GM18868 (cell line): ENCODE data around the gene RETN.

Experiments used
- ATAC-seq: cut with Tn5 transposase; IDR thresholded peaks from one replicate; pipeline ENCODE4 v1.9.1; 2021; ENCODE audit warnings: mild to moderate bottlenecking, moderate library complexity; ENCODE audit not compliant: unreplicated experiment

RETN gene

GRCh38 chr19:7668842-7669241, at the start of gene RETN:
Gene RETN, plus strand, starts transcription at chr19:7669049. Its CDS starts 278 bp downstream, at chr19:7669327.
- ATAC-seq = no peak

GRCh38 chr19:7619671-7620441, 49.0 kb upstream of the RETN start:
- ATAC-seq = no peak

- ATAC-seq = no peak
These were observed 48.1 kb upstream of the RETN start for GRCh38 chr19:7620442-7621412.

- no peak for ATAC-seq
These were observed 45.7 kb upstream of the RETN start for GRCh38 chr19:7622933-7623685.

- no peak for ATAC-seq
These were observed 44.9 kb upstream of the RETN start for GRCh38 chr19:7623725-7624603.

- no peak for ATAC-seq
These were observed 44.0 kb upstream of the RETN start for GRCh38 chr19:7624810-7625209.

GRCh38 chr19:7625763-7626372, 43.0 kb upstream of the RETN start:
- ATAC-seq = no peak

GRCh38 chr19:7627166-7627565, 41.7 kb upstream of the RETN start:
- no peak for ATAC-seq

GRCh38 chr19:7628589-7629311, 40.1 kb upstream of the RETN start:
- ATAC-seq = no peak

- ATAC-seq = peak; percentile 93
These were observed 39.3 kb upstream of the RETN start, which contains the start of the genes PET100 and XAB2 for GRCh38 chr19:7629347-7630054. Gene PET100, plus strand, starts transcription at chr19:7629793. Its CDS starts 41 bp downstream, at chr19:7629834. Gene XAB2, minus strand, starts transcription at chr19:7629545. Its CDS starts 18 bp downstream, at chr19:7629527.

- ATAC-seq = no peak
These were observed 37.3 kb upstream of the RETN start for GRCh38 chr19:7631577-7631976.

- ATAC-seq = no peak
These were observed 36.3 kb upstream of the RETN start for GRCh38 chr19:7632340-7633203.

- no peak for ATAC-seq
These were observed 35.2 kb upstream of the RETN start, which contains the start of gene PCP2 for GRCh38 chr19:7633698-7634097. Gene PCP2, minus strand, starts transcription at chr19:7633719. Its CDS starts 262 bp downstream, at chr19:7633457.

- ATAC-seq = no peak
These were observed 33.2 kb upstream of the RETN start for GRCh38 chr19:7635670-7636069.

GRCh38 chr19:7636317-7636690, 32.5 kb upstream of the RETN start:
- ATAC-seq = no peak

- ATAC-seq = peak; percentile 66
These were observed 32.0 kb upstream of the RETN start, which contains the start of gene STXBP2 for GRCh38 chr19:7636691-7637373. Gene STXBP2, plus strand, starts transcription at chr19:7637110. Its CDS starts 40 bp downstream, at chr19:7637150.
